K562 (cell line): ENCODE measurements around the gene HAUS3. TPM values are rescaled to one million over a fixed set of nuclear protein-coding genes. Genes with fewer than 3 reads are reported as not detected.

Experiments used
- DACH1 ChIP-seq: fragments of 450-650 bp; IDR thresholded peaks from 2 replicates; pipeline ENCODE4 v1.6.1; 2018; ENCODE audit not compliant: partially characterized antibody
- EWSR1 ChIP-seq: fragments of 450-650 bp; IDR thresholded peaks from 2 replicates; pipeline ENCODE4 v1.6.1; 2018; ENCODE audit warnings: borderline replicate concordance, mild to moderate bottlenecking, low read depth, moderate library complexity; ENCODE audit not compliant: partially characterized antibody
- HMG20A ChIP-seq: fragments of 450-650 bp; formaldehyde crosslinking; conservative IDR thresholded peaks from 2 replicates; pipeline ENCODE4 v1.4.0; 2020; ENCODE audit warnings: mild to moderate bottlenecking, mixed read lengths
- LCOR ChIP-seq: sonication (generic); formaldehyde crosslinking; IDR thresholded peaks from 2 replicates; pipeline ENCODE4 v1.8.0; 2022; ENCODE audit warnings: mild to moderate bottlenecking, missing genetic modification reagents
- SP1 ChIP-seq: sonication (generic); formaldehyde crosslinking; IDR thresholded peaks from 2 replicates; pipeline ENCODE4 v1.8.1; 2022; ENCODE audit warnings: mild to moderate bottlenecking, missing genetic modification reagents
- SRSF1 ChIP-seq: fragments of 200-400 bp; formaldehyde crosslinking; IDR thresholded peaks from 2 replicates; pipeline ENCODE4 v1.6.1; 2017; ENCODE audit warnings: mild to moderate bottlenecking, low read depth, low read length, moderate library complexity
- SUPT5H ChIP-seq: fragments of 450-650 bp; IDR thresholded peaks from 2 replicates; pipeline ENCODE4 v1.6.1; 2016
- polyA plus RNA-seq, 8 experiments: library from polyadenylated mRNA; depleted of rRNA in 4 of 8; stranded (reverse) in 5 of 8; unstranded in 3 of 8; fragments of >200 nt; fragmentation: Nextera tagmentation in 2 of 8; fragmentation: Illumina TruSeq in 1 of 8; extraction: Ambion mirVana in 2 of 8; extraction: Trizol in 1 of 8; gene quantifications; 2 replicates each; pipeline versions ENCODE4 v1.2.1 to v1.2.3, GENCODE V29; 2011 to 2014; ENCODE audit warnings: inconsistent platforms in 1 of 8, missing spikeins in 1 of 8
- total RNA-seq, 7 experiments: library from RNA; depleted of rRNA in 6 of 7; stranded (reverse); fragments of >200 nt in 6 of 7; fragmentation: Illumina TruSeq in 2 of 7; extraction: Trizol in 2 of 7; gene quantifications; 2 replicates each; pipeline versions ENCODE4 v1.2.1 to v1.2.3, GENCODE V29; 2011 to 2021; ENCODE audit warnings: low replicate concordance in 1 of 7
- TF ChIP-seq, protein P1 (sequence below): sonication (generic); formaldehyde crosslinking; IDR thresholded peaks from 2 replicates; pipeline ENCODE4 v1.8.1; 2023; ENCODE audit warnings: missing genetic modification reagents, mild to moderate bottlenecking, borderline replicate concordance
- TF ChIP-seq, protein P2 (sequence below), 2 experiments: IDR thresholded peaks; 2 replicates each; pipeline ENCODE4 v1.6.1; 2011; ENCODE audit warnings: borderline replicate concordance in 1 of 2, control low read depth in 1 of 2, low read depth in 1 of 2, low read length in 1 of 2, mild to moderate bottlenecking in 1 of 2, mixed read lengths in 1 of 2, moderate library complexity in 1 of 2; ENCODE audit not compliant: insufficient read depth in 1 of 2, insufficient read length in 1 of 2, poor library complexity in 1 of 2, severe bottlenecking in 1 of 2; ENCODE audit errors: extremely low read depth in 1 of 2
- TF ChIP-seq, protein P3 (sequence below): sonication (generic); formaldehyde crosslinking; IDR thresholded peaks from 2 replicates; pipeline ENCODE4 v1.8.0; 2023; ENCODE audit warnings: mild to moderate bottlenecking, missing genetic modification reagents
- TF ChIP-seq, protein P4 (sequence below), 2 experiments: fragments of 450-650 bp in 1 of 2; IDR thresholded peaks; 2 replicates each; pipeline ENCODE4 v1.6.1; 2011 to 2017; ENCODE audit warnings: low read depth in 2 of 2, antibody characterized with exemption in 1 of 2, borderline replicate concordance in 1 of 2, low read length in 1 of 2, mild to moderate bottlenecking in 1 of 2, mixed read lengths in 1 of 2; ENCODE audit not compliant: control insufficient read depth in 1 of 2

HAUS3 gene
- total and polyA plus RNA-seq, 9 of the 15 experiments (the other 6 are each of a cell fraction or from before 2014, with no cell fraction given): 8.9 to 25.7 (median 21.5) TPM

DNA sequence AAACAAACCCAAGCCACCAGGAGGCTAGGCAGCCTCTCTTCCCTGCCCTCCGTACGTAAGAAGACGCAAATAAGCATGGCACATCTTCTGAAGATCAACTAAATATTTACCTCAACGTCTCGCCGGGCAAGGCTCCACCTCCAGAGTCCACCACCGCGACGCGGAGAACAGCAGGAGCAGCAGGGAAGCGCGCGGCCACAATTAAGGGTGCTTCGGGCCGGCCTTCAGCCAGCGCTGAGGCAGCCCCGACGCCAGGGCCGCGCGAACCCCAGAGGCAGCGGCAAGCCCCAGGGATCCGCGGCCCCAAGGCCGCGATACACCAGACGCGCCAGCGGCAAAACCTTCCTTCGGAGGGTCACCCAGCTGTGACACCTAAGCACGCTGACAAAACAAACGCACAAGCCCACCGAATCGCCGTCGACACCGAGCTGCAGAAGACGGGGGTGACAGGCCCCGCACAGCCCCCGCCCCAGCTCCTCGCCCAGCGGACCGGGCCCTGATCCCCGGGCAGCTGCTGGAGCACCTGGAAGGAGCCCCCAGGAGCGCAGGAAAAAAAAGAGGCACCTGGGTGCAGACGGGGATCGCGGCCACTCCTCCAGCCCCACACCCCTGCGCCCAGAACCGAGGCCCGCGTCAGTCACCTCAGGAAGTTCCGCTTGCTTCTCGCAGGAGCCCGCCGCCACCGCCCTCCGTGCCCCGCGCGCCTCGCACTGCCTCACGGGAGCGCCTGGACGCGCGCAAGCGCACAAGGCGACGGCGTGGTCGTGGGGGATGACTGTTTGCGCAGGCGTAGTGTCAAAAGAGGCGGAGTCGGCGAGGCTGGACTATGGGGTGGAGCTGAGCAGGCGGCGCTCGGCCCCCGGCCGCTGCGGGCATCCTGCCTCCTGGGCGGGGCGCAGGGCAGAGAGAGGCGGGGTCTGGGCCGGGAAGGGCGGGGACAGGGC lies at the start of gene HAUS3, which contains the start of gene POLN (continued):
- TF ChIP-seq, protein P1, sequence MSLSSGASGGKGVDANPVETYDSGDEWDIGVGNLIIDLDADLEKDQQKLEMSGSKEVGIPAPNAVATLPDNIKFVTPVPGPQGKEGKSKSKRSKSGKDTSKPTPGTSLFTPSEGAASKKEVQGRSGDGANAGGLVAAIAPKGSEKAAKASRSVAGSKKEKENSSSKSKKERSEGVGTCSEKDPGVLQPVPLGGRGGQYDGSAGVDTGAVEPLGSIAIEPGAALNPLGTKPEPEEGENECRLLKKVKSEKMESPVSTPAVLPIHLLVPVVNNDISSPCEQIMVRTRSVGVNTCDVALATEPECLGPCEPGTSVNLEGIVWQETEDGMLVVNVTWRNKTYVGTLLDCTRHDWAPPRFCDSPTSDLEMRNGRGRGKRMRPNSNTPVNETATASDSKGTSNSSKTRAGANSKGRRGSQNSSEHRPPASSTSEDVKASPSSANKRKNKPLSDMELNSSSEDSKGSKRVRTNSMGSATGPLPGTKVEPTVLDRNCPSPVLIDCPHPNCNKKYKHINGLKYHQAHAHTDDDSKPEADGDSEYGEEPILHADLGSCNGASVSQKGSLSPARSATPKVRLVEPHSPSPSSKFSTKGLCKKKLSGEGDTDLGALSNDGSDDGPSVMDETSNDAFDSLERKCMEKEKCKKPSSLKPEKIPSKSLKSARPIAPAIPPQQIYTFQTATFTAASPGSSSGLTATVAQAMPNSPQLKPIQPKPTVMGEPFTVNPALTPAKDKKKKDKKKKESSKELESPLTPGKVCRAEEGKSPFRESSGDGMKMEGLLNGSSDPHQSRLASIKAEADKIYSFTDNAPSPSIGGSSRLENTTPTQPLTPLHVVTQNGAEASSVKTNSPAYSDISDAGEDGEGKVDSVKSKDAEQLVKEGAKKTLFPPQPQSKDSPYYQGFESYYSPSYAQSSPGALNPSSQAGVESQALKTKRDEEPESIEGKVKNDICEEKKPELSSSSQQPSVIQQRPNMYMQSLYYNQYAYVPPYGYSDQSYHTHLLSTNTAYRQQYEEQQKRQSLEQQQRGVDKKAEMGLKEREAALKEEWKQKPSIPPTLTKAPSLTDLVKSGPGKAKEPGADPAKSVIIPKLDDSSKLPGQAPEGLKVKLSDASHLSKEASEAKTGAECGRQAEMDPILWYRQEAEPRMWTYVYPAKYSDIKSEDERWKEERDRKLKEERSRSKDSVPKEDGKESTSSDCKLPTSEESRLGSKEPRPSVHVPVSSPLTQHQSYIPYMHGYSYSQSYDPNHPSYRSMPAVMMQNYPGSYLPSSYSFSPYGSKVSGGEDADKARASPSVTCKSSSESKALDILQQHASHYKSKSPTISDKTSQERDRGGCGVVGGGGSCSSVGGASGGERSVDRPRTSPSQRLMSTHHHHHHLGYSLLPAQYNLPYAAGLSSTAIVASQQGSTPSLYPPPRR (CRISPR knock-in tag): no peak
- peak; percentile 85 for TF ChIP-seq SUPT5H
- no peak for TF ChIP-seq SRSF1
- TF ChIP-seq SP1: peak; percentile 93
- TF ChIP-seq, protein P2, sequence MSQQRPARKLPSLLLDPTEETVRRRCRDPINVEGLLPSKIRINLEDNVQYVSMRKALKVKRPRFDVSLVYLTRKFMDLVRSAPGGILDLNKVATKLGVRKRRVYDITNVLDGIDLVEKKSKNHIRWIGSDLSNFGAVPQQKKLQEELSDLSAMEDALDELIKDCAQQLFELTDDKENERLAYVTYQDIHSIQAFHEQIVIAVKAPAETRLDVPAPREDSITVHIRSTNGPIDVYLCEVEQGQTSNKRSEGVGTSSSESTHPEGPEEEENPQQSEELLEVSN (IDR thresholded peaks at IDR 0.05; ENCODE audit: borderline replicate concordance in 1 of 2, extremely low read depth in 1 of 2, insufficient read depth in 1 of 2, insufficient read length in 1 of 2, low read depth in 1 of 2, low read length in 1 of 2, poor library complexity in 1 of 2, severe bottlenecking in 1 of 2): peak; percentile 43 to 67
- no peak for TF ChIP-seq HMG20A (CRISPR knock-in tag)
- TF ChIP-seq, protein P3, sequence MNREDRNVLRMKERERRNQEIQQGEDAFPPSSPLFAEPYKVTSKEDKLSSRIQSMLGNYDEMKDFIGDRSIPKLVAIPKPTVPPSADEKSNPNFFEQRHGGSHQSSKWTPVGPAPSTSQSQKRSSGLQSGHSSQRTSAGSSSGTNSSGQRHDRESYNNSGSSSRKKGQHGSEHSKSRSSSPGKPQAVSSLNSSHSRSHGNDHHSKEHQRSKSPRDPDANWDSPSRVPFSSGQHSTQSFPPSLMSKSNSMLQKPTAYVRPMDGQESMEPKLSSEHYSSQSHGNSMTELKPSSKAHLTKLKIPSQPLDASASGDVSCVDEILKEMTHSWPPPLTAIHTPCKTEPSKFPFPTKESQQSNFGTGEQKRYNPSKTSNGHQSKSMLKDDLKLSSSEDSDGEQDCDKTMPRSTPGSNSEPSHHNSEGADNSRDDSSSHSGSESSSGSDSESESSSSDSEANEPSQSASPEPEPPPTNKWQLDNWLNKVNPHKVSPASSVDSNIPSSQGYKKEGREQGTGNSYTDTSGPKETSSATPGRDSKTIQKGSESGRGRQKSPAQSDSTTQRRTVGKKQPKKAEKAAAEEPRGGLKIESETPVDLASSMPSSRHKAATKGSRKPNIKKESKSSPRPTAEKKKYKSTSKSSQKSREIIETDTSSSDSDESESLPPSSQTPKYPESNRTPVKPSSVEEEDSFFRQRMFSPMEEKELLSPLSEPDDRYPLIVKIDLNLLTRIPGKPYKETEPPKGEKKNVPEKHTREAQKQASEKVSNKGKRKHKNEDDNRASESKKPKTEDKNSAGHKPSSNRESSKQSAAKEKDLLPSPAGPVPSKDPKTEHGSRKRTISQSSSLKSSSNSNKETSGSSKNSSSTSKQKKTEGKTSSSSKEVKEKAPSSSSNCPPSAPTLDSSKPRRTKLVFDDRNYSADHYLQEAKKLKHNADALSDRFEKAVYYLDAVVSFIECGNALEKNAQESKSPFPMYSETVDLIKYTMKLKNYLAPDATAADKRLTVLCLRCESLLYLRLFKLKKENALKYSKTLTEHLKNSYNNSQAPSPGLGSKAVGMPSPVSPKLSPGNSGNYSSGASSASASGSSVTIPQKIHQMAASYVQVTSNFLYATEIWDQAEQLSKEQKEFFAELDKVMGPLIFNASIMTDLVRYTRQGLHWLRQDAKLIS (CRISPR knock-in tag): peak; percentile 91
- peak; percentile 49; the same call in 1 of the 2 replicates for TF ChIP-seq LCOR (CRISPR knock-in tag)
- no peak for TF ChIP-seq EWSR1
- TF ChIP-seq DACH1: no peak
- TF ChIP-seq, protein P4, sequence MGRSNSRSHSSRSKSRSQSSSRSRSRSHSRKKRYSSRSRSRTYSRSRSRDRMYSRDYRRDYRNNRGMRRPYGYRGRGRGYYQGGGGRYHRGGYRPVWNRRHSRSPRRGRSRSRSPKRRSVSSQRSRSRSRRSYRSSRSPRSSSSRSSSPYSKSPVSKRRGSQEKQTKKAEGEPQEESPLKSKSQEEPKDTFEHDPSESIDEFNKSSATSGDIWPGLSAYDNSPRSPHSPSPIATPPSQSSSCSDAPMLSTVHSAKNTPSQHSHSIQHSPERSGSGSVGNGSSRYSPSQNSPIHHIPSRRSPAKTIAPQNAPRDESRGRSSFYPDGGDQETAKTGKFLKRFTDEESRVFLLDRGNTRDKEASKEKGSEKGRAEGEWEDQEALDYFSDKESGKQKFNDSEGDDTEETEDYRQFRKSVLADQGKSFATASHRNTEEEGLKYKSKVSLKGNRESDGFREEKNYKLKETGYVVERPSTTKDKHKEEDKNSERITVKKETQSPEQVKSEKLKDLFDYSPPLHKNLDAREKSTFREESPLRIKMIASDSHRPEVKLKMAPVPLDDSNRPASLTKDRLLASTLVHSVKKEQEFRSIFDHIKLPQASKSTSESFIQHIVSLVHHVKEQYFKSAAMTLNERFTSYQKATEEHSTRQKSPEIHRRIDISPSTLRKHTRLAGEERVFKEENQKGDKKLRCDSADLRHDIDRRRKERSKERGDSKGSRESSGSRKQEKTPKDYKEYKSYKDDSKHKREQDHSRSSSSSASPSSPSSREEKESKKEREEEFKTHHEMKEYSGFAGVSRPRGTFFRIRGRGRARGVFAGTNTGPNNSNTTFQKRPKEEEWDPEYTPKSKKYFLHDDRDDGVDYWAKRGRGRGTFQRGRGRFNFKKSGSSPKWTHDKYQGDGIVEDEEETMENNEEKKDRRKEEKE (IDR thresholded peaks at IDR 0.05; ENCODE audit: borderline replicate concordance in 1 of 2, control insufficient read depth in 1 of 2, low read depth in 2 of 2, low read length in 1 of 2): no peak
